Measurements from ENCODE around the gene BMP8A.
"Not testable (repeated sequence)": the region's sequence is repeated elsewhere in the genome, so short reads cannot be mapped to it uniquely, and the experiment has no call there.

BMP8A gene, protein sequence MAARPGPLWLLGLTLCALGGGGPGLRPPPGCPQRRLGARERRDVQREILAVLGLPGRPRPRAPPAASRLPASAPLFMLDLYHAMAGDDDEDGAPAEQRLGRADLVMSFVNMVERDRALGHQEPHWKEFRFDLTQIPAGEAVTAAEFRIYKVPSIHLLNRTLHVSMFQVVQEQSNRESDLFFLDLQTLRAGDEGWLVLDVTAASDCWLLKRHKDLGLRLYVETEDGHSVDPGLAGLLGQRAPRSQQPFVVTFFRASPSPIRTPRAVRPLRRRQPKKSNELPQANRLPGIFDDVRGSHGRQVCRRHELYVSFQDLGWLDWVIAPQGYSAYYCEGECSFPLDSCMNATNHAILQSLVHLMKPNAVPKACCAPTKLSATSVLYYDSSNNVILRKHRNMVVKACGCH

GRCh38 chr1:39491146-39491921, at the start of gene BMP8A:
TSS of gene BMP8A (plus strand) at chr1:39491636. CDS start at chr1:39491992, 356 bp downstream.
- Mint-ChIP-seq H3K27ac (no peak within 1 kb of the TSS), H3K9me3 (no peaks in the 10 kb centered on the region), H3K27me3 (peaks cover 27% of the 10 kb centered on the region), H3K36me3 (ENCODE audit: low read depth) (peaks cover under 1% of the 10 kb centered on the region), H3K4me3 (peak within 1 kb of the TSS; percentile 58), H3K4me1 (peaks cover 3% of the 10 kb centered on the region)
- ATAC-seq, result peak; percentile 83
- DNase-seq, result peak; percentile 76

DNA sequence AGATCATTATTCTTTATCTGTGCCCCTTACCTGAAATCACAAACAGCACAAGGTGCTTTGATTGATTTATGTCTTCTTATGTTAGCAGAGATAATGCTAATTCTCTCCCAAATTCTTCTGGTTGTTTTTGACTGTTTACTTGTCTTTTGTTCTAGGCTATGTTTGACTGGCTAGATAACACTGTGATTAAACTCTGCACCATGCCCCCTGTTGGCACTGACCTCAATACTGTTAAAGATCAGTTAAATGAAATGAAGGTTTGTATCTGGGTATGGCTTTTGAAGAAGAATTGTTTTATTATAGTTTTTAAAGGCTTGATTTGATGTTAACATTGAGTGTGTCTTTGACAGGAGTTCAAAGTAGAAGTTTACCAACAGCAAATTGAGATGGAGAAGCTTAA, 49.6 kb upstream of the BMP8A start:
- Mint-ChIP-seq H3K9me3 (no peaks in the 10 kb centered on the region), H3K4me1 (no peaks in the 10 kb centered on the region), H3K27me3 (no peaks in the 10 kb centered on the region), H3K36me3 (ENCODE audit: low read depth) (peaks cover 52% of the 10 kb centered on the region), H3K4me3 (no peak overlapping the region), H3K27ac (no peak overlapping the region)
- no peak for DNase-seq
- no peak for ATAC-seq

DNA sequence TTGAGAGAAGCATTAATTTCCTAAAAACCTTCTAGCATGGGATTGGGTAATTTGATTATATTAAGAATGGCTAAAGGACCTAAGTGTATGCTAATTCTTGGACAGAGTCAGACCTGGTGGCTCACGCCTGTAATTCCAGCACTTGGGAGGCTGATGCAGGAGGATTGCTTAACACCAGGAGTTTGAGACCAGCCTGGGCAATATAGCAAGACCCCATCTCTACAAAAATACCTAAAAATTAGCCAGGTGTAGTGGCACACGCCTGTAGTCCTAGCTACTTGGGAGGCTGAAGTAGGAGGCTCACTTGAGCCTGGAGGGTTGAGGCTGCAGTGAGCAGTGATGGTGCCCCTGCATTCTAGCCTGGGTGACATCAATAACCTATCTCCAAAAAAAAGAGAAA, 45.9 kb upstream of the BMP8A start:
- Mint-ChIP-seq H3K4me1 (no peaks in the 10 kb centered on the region), H3K27me3 (no peaks in the 10 kb centered on the region), H3K9me3 (no peaks in the 10 kb centered on the region), H3K27ac (no peak overlapping the region), H3K36me3 (ENCODE audit: low read depth) (peaks cover 60% of the 10 kb centered on the region), H3K4me3 (no peak overlapping the region)
- ATAC-seq (no peak), DNase-seq (no peak)

DNA sequence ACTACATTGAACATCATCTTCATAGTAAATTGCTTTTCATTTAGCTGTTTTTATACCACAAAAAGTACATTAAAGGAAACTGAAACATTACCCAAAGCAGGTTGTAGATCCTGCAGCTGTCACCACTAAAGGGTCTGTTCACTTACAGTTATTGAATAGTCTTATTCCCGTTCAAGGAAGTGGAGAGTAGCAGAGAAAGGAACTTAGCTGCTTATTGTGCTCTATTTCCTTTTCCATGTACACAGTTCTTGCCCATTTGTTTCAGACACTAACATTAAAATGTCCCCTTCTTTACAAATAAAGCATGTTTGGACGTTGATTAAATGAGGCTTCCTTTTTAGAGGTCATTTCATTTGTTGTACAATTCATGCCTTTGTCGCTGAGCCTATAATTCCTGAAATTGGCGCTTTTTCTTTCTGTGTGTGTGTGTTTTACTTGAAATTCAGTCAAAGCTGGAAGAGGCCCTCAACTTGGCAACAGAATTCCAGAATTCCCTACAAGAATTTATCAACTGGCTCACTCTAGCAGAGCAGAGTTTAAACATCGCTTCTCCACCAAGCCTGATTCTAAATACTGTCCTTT, 44.4 kb upstream of the BMP8A start:
- H3K36me3 Mint-ChIP-seq (ENCODE audit: low read depth), result peaks cover 65% of the 10 kb centered on the region
- H3K4me1 Mint-ChIP-seq, result no peaks in the 10 kb centered on the region
- ATAC-seq, result no peak

GRCh38 chr1:39450041-39450440, 41.4 kb upstream of the BMP8A start:
- H3K4me3 Mint-ChIP-seq, H3K27me3 Mint-ChIP-seq, ATAC-seq, DNase-seq, H3K4me1 Mint-ChIP-seq, H3K27ac Mint-ChIP-seq, H3K9me3 Mint-ChIP-seq: not testable (repeated sequence)
- peaks cover 64% of the 10 kb centered on the region for H3K36me3 Mint-ChIP-seq (ENCODE audit: low read depth)

More for the DNA sequence above, 44.4 kb upstream of the BMP8A start:
- no peak overlapping the region for H3K4me3 Mint-ChIP-seq
- no peaks in the 10 kb centered on the region for H3K9me3 Mint-ChIP-seq
- DNase-seq, result no peak
- no peaks in the 10 kb centered on the region for H3K27me3 Mint-ChIP-seq
- no peak overlapping the region for H3K27ac Mint-ChIP-seq

DNA sequence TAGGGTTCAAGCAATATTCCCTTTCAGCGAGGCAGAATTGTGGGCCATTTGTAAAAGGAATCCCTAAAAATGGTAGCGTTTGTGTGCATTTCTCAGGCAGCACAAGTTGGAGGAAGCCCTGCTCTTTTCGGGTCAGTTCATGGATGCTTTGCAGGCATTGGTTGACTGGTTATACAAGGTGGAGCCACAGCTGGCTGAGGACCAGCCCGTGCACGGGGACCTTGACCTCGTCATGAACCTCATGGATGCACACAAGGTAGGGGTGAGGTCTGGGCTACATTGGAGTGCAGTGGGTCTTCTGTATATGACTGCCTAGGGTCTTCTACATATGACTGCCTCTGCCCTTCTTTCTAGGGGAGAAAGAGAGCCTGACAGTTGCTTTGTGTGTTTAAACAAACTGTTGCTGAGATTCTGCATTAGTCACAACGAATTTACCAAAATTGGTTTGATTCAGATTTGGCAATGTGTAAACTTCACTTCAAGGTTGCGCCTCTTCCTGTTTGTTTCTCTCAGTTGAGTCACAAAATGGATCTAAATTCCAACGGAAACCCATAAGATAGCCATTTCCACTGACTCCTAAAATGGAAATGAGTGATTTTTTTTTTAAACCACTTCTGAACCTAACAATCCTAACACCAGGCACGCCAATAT, 40.4 kb upstream of the BMP8A start:
- Mint-ChIP-seq H3K27me3 (no peaks in the 10 kb centered on the region), H3K4me3 (no peak overlapping the region), H3K4me1 (no peaks in the 10 kb centered on the region), H3K36me3 (ENCODE audit: low read depth) (peaks cover 65% of the 10 kb centered on the region), H3K9me3 (no peaks in the 10 kb centered on the region), H3K27ac (no peak overlapping the region)
- ATAC-seq (no peak), DNase-seq (no peak)

DNA sequence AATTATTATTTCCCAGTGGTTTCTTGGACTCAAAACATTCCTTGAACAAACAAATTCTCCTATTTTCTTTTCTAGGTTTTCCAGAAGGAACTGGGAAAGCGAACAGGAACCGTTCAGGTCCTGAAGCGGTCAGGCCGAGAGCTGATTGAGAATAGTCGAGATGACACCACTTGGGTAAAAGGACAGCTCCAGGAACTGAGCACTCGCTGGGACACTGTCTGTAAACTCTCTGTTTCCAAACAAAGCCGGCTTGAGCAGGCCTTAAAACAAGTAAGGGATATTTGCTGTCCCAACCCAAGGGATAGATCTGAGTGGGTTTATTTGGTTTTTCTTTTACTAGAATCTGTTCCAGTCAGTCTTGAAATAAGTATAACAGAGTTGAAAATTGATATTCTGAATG, 39.4 kb upstream of the BMP8A start:
- DNase-seq (no peak), ATAC-seq (no peak)
- Mint-ChIP-seq H3K27me3 (no peaks in the 10 kb centered on the region), H3K9me3 (no peaks in the 10 kb centered on the region), H3K36me3 (ENCODE audit: low read depth) (peaks cover 69% of the 10 kb centered on the region), H3K4me1 (no peaks in the 10 kb centered on the region), H3K27ac (no peak overlapping the region), H3K4me3 (no peak overlapping the region)

- DNase-seq, result no peak
- Mint-ChIP-seq H3K9me3 (no peaks in the 10 kb centered on the region), H3K4me1 (no peaks in the 10 kb centered on the region), H3K4me3 (no peak overlapping the region), H3K27ac (no peak overlapping the region), H3K27me3 (no peaks in the 10 kb centered on the region), H3K36me3 (ENCODE audit: low read depth) (peaks cover 68% of the 10 kb centered on the region)
- no peak for ATAC-seq
These were observed 38.9 kb upstream of the BMP8A start for GRCh38 chr1:39452540-39452939.

GRCh38 chr1:39453603-39454002, 37.8 kb upstream of the BMP8A start:
- H3K27me3 Mint-ChIP-seq, result no peaks in the 10 kb centered on the region
- DNase-seq, result no peak
- H3K9me3 Mint-ChIP-seq, result no peaks in the 10 kb centered on the region
- no peaks in the 10 kb centered on the region for H3K4me1 Mint-ChIP-seq
- no peak overlapping the region for H3K27ac Mint-ChIP-seq
- H3K36me3 Mint-ChIP-seq (ENCODE audit: low read depth), result peaks cover 69% of the 10 kb centered on the region
- ATAC-seq, result no peak
- no peak overlapping the region for H3K4me3 Mint-ChIP-seq

DNA sequence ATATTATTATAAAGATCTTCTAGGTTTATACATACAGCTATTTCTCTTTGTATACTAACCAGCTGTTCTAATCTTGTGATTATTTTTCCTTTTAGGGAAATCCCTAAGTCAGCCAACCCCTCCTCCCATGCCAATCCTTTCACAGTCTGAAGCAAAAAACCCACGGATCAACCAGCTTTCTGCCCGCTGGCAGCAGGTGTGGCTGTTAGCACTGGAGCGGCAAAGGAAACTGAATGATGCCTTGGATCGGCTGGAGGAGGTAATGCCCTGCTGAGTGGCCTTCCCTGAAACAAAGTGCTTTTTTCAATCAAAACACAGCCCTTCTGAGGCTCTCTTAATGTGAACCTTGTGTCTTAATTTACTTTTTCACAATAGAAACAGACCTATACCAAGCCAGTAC, 32.4 kb upstream of the BMP8A start:
- Mint-ChIP-seq H3K4me3 (no peak overlapping the region), H3K27me3 (no peaks in the 10 kb centered on the region), H3K4me1 (no peaks in the 10 kb centered on the region), H3K27ac (no peak overlapping the region), H3K9me3 (no peaks in the 10 kb centered on the region), H3K36me3 (ENCODE audit: low read depth) (peaks cover 72% of the 10 kb centered on the region)
- DNase-seq, result no peak
- ATAC-seq, result no peak

- Mint-ChIP-seq H3K4me3 (no peak overlapping the region), H3K9me3 (no peaks in the 10 kb centered on the region), H3K36me3 (ENCODE audit: low read depth) (peaks cover 71% of the 10 kb centered on the region), H3K27ac (no peak overlapping the region), H3K4me1 (peaks cover 5% of the 10 kb centered on the region), H3K27me3 (no peaks in the 10 kb centered on the region)
- DNase-seq (no peak), ATAC-seq (no peak)
These were observed 29.4 kb upstream of the BMP8A start for GRCh38 chr1:39462074-39462473.

DNA sequence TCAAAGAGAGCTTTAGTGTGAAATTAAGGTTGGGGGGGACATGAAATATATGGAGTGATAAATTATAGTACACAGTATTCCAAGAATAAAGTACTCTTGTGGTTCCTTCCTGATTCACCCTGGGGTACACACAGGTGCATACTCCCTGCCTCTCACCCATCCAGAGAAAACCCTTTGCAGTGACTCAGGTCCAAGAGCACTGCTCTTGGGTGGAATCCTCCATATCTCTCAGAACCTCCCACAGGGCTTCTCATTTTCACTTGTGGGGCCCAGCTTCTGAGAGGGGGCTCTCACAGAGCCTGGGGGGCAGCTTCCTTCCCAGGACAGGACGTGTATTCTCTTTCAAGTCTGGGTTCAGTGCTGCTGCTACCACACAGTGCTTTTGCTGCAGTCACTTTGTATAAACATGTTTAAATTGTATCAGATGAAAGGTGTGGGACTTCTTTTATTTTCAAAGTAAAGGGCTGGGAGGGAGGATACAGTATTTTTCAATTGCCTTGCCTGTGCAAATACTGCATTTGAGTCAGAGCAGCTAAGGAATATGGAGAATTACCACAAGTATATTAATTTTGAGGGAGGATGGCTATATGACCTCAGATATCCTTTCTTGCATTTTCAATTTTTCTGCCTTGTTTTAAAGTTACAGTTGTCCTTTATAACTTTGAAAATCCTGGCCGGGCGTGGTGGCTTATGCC, 24.9 kb upstream of the BMP8A start:
- Mint-ChIP-seq H3K27ac (peak overlapping the region; percentile 20), H3K27me3 (no peaks in the 10 kb centered on the region), H3K9me3 (no peaks in the 10 kb centered on the region), H3K4me3 (no peak overlapping the region), H3K36me3 (ENCODE audit: low read depth) (peaks cover 54% of the 10 kb centered on the region), H3K4me1 (peaks cover 5% of the 10 kb centered on the region)
- DNase-seq (no peak), ATAC-seq (peak; percentile 28)

DNA sequence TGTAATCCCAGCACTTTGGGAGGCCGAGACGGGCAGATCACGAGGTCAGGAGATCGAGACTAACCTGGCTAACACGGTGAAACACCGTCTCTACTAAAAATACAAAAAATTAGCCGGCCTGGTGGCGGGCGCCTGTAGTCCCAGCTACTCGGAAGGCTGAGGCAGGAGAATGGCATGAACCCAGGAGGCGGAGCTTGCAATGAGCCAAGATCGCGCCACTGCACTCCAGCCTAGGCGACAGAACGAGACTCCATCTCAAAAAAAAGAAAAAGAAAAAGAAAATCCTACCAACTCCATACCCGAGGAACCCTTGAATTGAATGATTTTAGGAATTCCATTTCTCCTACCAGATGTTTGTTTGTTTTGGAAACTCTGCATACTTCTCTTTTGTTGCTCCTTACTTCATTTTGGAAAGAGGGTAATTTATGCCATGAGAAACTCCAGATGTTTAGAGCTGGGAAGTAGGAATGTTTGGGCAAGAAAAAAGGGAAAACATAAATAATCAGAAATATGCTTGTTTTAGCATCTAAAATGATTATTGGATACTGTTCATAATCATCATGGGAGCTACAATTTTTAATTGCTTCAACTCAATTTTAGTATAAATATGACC, 24.2 kb upstream of the BMP8A start:
- H3K27ac Mint-ChIP-seq, H3K27me3 Mint-ChIP-seq, ATAC-seq, H3K4me1 Mint-ChIP-seq, H3K4me3 Mint-ChIP-seq, DNase-seq, H3K9me3 Mint-ChIP-seq: not testable (repeated sequence)
- peaks cover 53% of the 10 kb centered on the region for H3K36me3 Mint-ChIP-seq (ENCODE audit: low read depth)

DNA sequence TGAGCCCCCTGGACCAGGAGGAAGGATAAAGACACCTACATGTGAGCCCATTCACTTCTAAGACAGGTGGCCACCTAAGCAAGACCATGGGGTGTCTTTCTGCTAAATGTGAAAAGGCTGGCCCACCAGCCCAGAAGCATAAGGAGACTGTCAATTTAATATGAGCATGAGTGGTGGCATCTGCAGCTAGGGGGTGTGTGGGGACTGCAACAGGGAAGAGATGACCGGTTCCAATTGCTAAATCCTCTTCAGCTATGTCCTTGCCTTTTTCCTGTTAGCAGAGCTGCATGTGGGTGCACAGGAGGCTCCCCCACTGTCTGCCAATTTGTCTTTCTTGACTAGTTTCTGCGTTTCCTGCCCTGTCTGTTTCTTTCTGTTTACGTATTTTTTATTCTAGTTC, 22.3 kb upstream of the BMP8A start:
- ATAC-seq (no peak), DNase-seq (no peak)
- Mint-ChIP-seq H3K9me3 (no peaks in the 10 kb centered on the region), H3K36me3 (ENCODE audit: low read depth) (peaks cover 49% of the 10 kb centered on the region), H3K27me3 (no peaks in the 10 kb centered on the region), H3K27ac (no peak overlapping the region), H3K4me3 (no peak overlapping the region), H3K4me1 (peaks cover 5% of the 10 kb centered on the region)
